IPS-18a (cell line): Measurements from ENCODE around the gene KRTAP10-11.
"Not testable (repeated sequence)": the region's sequence is repeated elsewhere in the genome, so short reads cannot be mapped to it uniquely, and the experiment has no call there.

Source experiments
- H3K27ac ChIP-seq: one replicate; pipeline ENCODE4 v1.5.1; 2013; ENCODE audit warnings: low read length
- H3K27me3 ChIP-seq: one replicate; pipeline ENCODE4 v1.6.1; 2013; ENCODE audit warnings: mild to moderate bottlenecking, low read length; ENCODE audit not compliant: control insufficient read depth, insufficient read depth
- H3K36me3 ChIP-seq: one replicate; pipeline ENCODE4 v1.6.1; 2013; ENCODE audit warnings: low read depth, low read length; ENCODE audit not compliant: control insufficient read depth
- H3K4me1 ChIP-seq: one replicate; pipeline ENCODE4 v1.6.1; 2013; ENCODE audit warnings: low read depth, low read length; ENCODE audit not compliant: control insufficient read depth
- H3K4me3 ChIP-seq: one replicate; pipeline ENCODE4 v1.5.1; 2013; ENCODE audit warnings: low read length
- H3K9ac ChIP-seq: one replicate; pipeline ENCODE4 v1.6.1; 2013; ENCODE audit warnings: mild to moderate bottlenecking, low read length, moderate library complexity
- H3K9me3 ChIP-seq: one replicate; pipeline ENCODE4 v1.6.1; 2013; ENCODE audit warnings: low read depth, low read length; ENCODE audit not compliant: control insufficient read depth

Gene KRTAP10-11

DNA sequence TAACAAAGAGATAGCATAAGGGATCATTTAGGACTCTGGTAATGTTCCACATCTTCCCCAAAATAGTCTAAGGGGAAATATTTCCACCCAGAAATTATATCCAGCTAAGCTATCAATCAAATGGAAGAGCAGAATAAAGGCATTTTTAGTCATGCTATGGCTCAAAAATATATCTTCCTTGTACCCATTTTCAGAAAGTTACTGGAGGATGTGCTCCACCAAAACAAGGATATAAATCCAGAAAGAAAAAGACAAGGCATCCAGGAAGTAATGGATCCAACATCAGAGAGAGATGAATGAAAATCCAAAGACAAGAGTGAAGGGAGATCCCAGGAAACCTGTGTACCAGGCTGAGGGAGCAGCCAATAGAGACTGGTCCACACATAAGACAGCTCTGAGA, 37.0 kb upstream of the KRTAP10-11 start:
- peaks cover 4% of the 10 kb centered on the region for H3K9me3 ChIP-seq
- H3K4me1 ChIP-seq, result no peaks in the 10 kb centered on the region
- no peak overlapping the region for H3K9ac ChIP-seq
- H3K27me3 ChIP-seq, result no peaks in the 10 kb centered on the region
- H3K27ac ChIP-seq, result no peak overlapping the region
- H3K36me3 ChIP-seq, result no peaks in the 10 kb centered on the region
- H3K4me3 ChIP-seq, result no peak overlapping the region

GRCh38 chr21:44610157-44610843, 35.9 kb upstream of the KRTAP10-11 start:
- not testable (repeated sequence) for H3K4me1 ChIP-seq, H3K27me3 ChIP-seq, H3K9ac ChIP-seq, H3K36me3 ChIP-seq, H3K27ac ChIP-seq, H3K9me3 ChIP-seq, H3K4me3 ChIP-seq

DNA sequence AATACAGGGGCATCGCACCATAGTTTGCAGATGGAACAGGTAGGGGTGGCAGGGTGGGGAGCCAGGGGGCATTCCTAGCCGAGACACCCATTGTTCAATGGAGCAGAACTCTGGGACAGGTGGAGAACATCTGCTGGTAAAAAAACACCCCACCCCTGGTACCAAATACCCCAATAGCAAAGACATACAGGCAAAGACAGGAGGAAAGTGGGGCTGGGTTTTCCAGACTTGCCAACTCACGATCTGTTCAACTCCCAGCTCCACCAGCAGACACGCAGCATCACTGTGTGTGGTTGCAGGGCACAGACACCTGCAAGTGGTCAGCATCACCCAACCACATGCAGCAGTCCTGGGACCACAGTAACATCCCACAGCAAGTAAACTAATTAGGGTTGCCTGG, 34.7 kb upstream of the KRTAP10-11 start:
- Histone ChIP-seq H3K27ac (no peak overlapping the region), H3K4me1 (no peaks in the 10 kb centered on the region), H3K4me3 (no peak overlapping the region), H3K9me3 (peaks cover 4% of the 10 kb centered on the region), H3K36me3 (no peaks in the 10 kb centered on the region), H3K9ac (no peak overlapping the region), H3K27me3 (no peaks in the 10 kb centered on the region)

DNA sequence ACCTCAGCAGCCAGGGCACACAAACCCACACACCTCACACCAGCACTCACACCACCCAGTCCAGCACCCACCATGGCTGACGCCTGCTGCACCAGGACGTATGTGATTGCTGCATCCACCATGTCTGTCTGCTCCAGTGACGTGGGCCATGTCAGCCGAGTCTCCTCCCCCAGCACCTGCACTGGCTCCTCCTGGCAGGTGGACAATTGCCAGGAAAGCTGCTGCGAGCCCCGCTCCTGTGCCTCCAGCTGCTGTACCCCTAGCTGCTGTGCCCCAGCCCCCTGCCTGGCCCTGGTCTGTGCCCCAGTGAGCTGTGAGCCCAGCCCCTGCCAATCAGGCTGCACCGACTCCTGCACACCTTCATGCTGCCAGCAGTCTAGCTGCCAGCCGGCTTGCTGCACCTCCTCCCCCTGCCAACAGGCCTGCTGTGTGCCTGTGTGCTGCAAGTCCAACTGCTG, 34.2 kb upstream of the KRTAP10-11 start, which contains the start of gene KRTAP10-8:
Gene KRTAP10-8 (plus strand): TSS at position 51 of the 458 bp plus-strand sequence. CDS start 22 bp downstream, at position 73.
- H3K4me1 ChIP-seq, result no peaks in the 10 kb centered on the region
- no peaks in the 10 kb centered on the region for H3K36me3 ChIP-seq
- H3K27ac ChIP-seq, result no peak within 1 kb of the TSS
- peaks cover 4% of the 10 kb centered on the region for H3K9me3 ChIP-seq
- H3K4me3 ChIP-seq, result no peak within 1 kb of the TSS
- no peaks in the 10 kb centered on the region for H3K27me3 ChIP-seq
- no peak within 1 kb of the TSS for H3K9ac ChIP-seq

DNA sequence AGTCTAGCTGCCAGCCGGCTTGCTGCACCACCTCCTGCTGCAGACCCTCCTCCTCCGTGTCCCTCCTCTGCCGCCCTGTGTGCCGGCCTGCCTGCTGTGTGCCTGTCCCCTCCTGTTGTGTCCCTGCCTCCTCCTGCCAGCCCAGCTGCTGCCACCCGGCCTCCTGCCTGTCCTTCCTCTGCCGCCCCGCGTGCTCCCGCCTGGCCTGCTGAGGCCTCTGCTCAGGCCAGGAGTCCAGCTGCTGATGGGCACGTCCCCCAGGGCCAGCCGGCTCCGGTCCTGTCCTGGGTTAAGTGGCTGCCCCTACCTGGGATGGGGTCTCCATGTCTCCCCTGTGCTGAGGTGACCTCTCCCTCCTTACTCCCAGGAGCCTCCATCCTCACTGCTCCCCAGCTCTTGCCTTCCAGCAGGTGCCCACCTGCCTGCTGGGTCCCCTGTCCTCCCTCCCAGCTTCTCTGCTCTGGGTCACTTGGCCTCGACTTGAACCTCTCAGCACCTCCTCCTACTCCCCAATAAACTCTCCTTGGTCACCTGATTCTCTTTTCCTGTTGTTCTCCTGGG, 33.5 kb upstream of the KRTAP10-11 start:
- Histone ChIP-seq H3K9me3 (peaks cover 4% of the 10 kb centered on the region), H3K27me3 (no peaks in the 10 kb centered on the region), H3K36me3 (no peaks in the 10 kb centered on the region), H3K4me1 (no peaks in the 10 kb centered on the region), H3K4me3 (no peak overlapping the region), H3K27ac (no peak overlapping the region), H3K9ac (no peak overlapping the region)

GRCh38 chr21:44613386-44614155, 32.6 kb upstream of the KRTAP10-11 start:
- no peak overlapping the region for H3K27ac ChIP-seq
- H3K9me3 ChIP-seq, result peaks cover 4% of the 10 kb centered on the region
- no peaks in the 10 kb centered on the region for H3K27me3 ChIP-seq
- no peaks in the 10 kb centered on the region for H3K4me1 ChIP-seq
- H3K4me3 ChIP-seq, result no peak overlapping the region
- no peak overlapping the region for H3K9ac ChIP-seq
- H3K36me3 ChIP-seq, result no peaks in the 10 kb centered on the region

DNA sequence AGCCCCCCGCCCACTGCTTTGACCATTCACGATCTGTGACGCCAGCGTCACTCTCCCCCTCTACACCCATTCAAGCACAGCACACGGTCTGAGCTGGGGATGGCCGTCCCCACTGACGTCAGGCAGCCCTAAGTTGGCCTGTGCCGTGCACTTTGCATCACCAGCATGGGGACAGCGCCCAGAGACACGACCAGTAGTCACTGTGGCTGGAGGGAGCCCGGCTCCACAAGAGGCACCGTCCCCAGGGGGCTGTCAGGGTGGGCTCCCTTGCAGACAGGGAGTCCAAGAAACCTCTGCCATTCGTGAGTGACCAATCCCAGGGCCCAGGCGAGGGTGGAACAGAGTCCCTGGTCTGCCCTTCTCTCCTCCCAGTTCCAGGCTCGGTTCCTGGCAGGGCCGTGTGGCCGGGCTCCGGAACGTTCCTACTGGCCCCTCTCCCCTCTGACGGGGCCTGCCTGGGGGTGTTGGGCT, 32.0 kb upstream of the KRTAP10-11 start:
- no peak overlapping the region for H3K27ac ChIP-seq
- no peak overlapping the region for H3K4me3 ChIP-seq
- peaks cover 4% of the 10 kb centered on the region for H3K9me3 ChIP-seq
- no peaks in the 10 kb centered on the region for H3K27me3 ChIP-seq
- H3K36me3 ChIP-seq, result no peaks in the 10 kb centered on the region
- H3K4me1 ChIP-seq, result no peaks in the 10 kb centered on the region
- H3K9ac ChIP-seq, result no peak overlapping the region

DNA sequence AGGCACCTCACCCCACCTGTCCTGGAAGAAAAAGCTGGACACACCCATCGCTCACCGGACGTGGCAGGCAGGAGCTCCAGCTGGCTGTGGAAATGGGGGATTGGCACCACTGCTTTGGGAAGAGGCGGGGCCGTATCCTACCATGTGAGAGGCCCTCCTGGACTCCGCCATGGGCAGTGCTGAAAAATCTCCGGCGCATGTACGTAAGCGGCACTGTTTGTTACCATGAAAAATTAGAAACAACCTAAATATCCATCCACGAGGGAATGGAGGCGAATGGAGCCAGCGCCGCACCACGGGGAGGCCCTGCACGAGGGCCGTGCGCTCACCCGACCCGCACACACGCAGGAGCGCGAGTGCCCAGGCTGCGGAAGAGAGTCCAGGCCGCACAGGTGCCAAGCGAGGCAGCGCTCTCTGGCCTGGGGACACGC, 31.2 kb upstream of the KRTAP10-11 start:
- Histone ChIP-seq H3K36me3 (no peaks in the 10 kb centered on the region), H3K27ac (no peak overlapping the region), H3K4me1 (no peaks in the 10 kb centered on the region), H3K4me3 (no peak overlapping the region), H3K27me3 (no peaks in the 10 kb centered on the region), H3K9me3 (peaks cover 4% of the 10 kb centered on the region), H3K9ac (no peak overlapping the region)

DNA sequence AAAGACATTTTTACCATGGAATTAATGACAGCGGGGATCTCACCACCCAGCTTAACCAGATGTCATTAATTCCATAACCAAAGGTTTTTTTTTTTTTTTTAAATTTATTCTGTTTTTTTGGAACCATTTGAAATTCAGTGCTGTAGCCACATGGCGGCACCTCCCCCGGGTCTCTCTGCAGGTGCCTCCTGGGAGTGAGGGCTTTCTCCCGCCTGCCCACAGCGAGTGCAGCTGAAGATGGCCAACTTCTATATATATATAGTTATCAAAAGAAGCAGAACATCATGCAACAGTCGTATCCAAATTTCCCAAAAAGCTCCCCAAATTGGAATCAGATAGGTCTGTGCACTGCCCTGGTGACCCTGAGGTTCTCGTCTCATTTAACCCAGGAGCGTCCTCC, 30.7 kb upstream of the KRTAP10-11 start:
- Histone ChIP-seq H3K9ac (no peak overlapping the region), H3K9me3 (peaks cover 4% of the 10 kb centered on the region), H3K27ac (no peak overlapping the region), H3K4me1 (no peaks in the 10 kb centered on the region), H3K36me3 (no peaks in the 10 kb centered on the region), H3K4me3 (no peak overlapping the region), H3K27me3 (no peaks in the 10 kb centered on the region)

GRCh38 chr21:44615911-44616590, 30.2 kb upstream of the KRTAP10-11 start:
- Histone ChIP-seq H3K9me3 (peaks cover 4% of the 10 kb centered on the region), H3K4me1 (no peaks in the 10 kb centered on the region), H3K9ac (no peak overlapping the region), H3K36me3 (no peaks in the 10 kb centered on the region), H3K4me3 (no peak overlapping the region), H3K27me3 (no peaks in the 10 kb centered on the region), H3K27ac (no peak overlapping the region)

- no peak overlapping the region for H3K4me3 ChIP-seq
- H3K9me3 ChIP-seq, result peaks cover 1% of the 10 kb centered on the region
- no peaks in the 10 kb centered on the region for H3K27me3 ChIP-seq
- no peak overlapping the region for H3K27ac ChIP-seq
- no peak overlapping the region for H3K9ac ChIP-seq
- H3K4me1 ChIP-seq, result no peaks in the 10 kb centered on the region
- H3K36me3 ChIP-seq, result no peaks in the 10 kb centered on the region
Observed at GRCh38 chr21:44616591-44616926, 29.7 kb upstream of the KRTAP10-11 start.
